DND-41 (cell line): ENCODE data around the gene EEF2K.

Experiments
- EZH2 ChIP-seq: IDR thresholded peaks from 3 replicates; pipeline ENCODE4 v1.6.1; 2012; ENCODE audit warnings: borderline replicate concordance, low read depth, mild to moderate bottlenecking, moderate library complexity, low read length, inconsistent platforms; ENCODE audit not compliant: severe bottlenecking
- TF ChIP-seq, protein P1 (sequence below): IDR thresholded peaks from 2 replicates; pipeline ENCODE4 v1.5.1; 2012; ENCODE audit warnings: borderline replicate concordance, low read length, moderate library complexity, mild to moderate bottlenecking; ENCODE audit not compliant: poor library complexity, severe bottlenecking; ENCODE audit errors: extremely low read depth

DNA sequence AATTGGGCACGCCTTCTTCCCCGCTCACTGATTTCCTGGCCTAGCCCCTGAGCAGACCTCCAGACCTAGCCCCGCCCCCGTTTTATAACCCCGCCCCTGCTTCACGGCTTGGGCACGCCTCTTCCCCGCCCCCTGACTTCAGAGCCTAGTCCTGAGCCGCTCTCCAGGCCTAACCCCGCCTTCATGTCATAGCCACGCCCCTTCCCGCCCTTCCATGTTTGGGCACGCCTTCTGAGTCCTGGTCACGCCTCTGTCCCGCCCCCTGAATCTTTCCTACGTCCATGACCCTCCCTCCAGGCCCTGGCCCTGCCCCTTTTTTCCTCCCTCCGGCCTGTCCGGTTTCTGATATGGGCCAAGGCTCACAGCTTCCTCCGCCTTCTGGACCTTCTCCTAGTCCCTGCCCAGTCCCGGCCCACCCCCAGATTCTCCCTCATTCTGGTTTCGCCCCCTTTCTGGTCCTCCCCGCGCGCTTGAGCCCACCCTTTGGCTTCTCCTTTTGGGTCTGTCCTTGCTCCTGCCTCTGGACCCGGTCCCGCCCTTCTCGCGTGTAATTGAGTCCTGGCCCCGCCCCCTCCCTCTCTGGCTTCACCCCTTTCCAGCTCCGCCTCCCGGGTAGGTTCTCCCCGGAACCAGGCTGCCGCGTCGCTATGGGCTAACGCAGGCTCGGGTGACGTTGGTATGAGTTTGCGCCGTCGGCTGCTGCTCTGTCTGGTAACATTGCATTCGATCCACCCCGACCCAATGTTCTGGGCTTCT, 15.1 kb upstream of the EEF2K start:
- TF ChIP-seq, protein P1, sequence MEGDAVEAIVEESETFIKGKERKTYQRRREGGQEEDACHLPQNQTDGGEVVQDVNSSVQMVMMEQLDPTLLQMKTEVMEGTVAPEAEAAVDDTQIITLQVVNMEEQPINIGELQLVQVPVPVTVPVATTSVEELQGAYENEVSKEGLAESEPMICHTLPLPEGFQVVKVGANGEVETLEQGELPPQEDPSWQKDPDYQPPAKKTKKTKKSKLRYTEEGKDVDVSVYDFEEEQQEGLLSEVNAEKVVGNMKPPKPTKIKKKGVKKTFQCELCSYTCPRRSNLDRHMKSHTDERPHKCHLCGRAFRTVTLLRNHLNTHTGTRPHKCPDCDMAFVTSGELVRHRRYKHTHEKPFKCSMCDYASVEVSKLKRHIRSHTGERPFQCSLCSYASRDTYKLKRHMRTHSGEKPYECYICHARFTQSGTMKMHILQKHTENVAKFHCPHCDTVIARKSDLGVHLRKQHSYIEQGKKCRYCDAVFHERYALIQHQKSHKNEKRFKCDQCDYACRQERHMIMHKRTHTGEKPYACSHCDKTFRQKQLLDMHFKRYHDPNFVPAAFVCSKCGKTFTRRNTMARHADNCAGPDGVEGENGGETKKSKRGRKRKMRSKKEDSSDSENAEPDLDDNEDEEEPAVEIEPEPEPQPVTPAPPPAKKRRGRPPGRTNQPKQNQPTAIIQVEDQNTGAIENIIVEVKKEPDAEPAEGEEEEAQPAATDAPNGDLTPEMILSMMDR, result no peak
- TF ChIP-seq EZH2, result no peak
